Fibroblast of mammary gland (primary cell): Measurements from ENCODE around the gene MMP25.
"Not testable (repeated sequence)": the region's sequence is repeated elsewhere in the genome, so short reads cannot be mapped to it uniquely, and the experiment has no call there.

Experiments
- DNase-seq: peaks from one replicate; pipeline ENCODE4 v3.0.0-alpha.2; 2010; ENCODE audit warnings: low read depth
- H3K4me3 ChIP-seq: 2 replicates; pipeline ENCODE4 v1.5.1; 2011; ENCODE audit warnings: low read depth, mild to moderate bottlenecking, low read length, moderate library complexity; ENCODE audit not compliant: control insufficient read depth
- TF ChIP-seq, protein P1 (sequence below): conservative IDR thresholded peaks from 2 replicates; pipeline ENCODE4 v1.5.1; 2011; ENCODE audit warnings: low read depth, low read length, inconsistent platforms; ENCODE audit not compliant: control insufficient read depth, insufficient read depth

The MMP25 gene

DNA sequence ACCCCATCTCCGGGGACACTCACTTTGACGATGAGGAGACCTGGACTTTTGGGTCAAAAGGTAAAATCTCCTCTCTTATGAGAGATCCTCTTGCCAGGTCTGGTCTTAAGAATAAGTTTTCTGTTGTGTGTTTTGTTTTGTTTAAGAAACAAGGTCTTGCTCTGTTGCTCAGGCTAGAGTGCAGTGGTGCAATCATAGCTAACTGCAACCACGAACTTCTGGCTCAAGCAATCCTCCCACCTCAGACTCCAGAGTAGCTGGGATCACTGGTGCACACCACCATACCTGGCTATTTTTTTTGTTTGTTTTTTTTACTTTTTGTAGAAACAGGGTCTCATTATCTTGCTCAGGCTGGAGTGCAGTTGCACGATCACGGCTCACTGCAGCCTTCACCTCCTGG is 4.1 kb downstream of the MMP25 start:
- DNase-seq = no peak
- TF ChIP-seq, protein P1, sequence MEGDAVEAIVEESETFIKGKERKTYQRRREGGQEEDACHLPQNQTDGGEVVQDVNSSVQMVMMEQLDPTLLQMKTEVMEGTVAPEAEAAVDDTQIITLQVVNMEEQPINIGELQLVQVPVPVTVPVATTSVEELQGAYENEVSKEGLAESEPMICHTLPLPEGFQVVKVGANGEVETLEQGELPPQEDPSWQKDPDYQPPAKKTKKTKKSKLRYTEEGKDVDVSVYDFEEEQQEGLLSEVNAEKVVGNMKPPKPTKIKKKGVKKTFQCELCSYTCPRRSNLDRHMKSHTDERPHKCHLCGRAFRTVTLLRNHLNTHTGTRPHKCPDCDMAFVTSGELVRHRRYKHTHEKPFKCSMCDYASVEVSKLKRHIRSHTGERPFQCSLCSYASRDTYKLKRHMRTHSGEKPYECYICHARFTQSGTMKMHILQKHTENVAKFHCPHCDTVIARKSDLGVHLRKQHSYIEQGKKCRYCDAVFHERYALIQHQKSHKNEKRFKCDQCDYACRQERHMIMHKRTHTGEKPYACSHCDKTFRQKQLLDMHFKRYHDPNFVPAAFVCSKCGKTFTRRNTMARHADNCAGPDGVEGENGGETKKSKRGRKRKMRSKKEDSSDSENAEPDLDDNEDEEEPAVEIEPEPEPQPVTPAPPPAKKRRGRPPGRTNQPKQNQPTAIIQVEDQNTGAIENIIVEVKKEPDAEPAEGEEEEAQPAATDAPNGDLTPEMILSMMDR = no peak
- no peak overlapping the region for H3K4me3 ChIP-seq

DNA sequence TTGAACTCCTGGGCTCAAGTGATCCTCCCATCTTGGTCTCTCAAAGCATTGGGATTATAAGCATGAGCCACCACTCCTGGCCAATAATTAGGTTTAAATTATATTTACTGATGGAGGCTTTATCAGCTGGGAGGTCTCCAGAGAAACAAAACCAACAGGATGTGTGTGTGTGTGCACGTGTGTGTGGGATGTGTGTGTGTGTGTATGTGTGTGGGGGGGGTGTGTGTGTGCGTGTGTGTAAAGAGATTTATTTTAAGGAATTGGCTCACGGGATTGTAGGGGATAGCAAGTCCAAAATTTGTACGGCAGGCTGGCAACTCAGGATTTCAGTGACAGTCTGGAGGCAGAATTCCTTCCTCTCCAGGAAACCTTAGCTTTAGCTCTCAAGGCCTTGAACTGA is 4.6 kb downstream of the MMP25 start:
- TF ChIP-seq, protein P1 = no peak
- H3K4me3 ChIP-seq = no peak overlapping the region
- DNase-seq = no peak

DNA sequence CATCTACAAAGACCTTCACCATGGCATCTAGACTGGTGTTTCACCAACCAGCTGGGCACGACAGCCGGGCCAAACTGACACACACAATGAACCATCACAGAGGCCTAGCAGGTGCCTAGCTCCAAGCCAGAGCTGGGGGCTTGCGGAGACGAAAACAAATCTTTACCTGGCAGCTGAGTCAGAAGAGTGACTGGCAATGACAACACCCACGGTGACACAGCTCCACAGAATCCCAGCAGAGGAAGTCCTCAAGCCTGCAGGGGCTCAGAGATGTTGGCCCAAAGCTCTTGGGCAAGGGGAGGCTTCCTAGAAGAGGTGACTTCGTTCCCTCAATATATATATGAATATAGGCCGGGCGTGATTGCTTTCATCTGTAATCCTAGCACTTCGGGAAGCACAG is 5.1 kb downstream of the MMP25 start:
- H3K4me3 ChIP-seq = no peak overlapping the region
- TF ChIP-seq, protein P1 = no peak

DNA sequence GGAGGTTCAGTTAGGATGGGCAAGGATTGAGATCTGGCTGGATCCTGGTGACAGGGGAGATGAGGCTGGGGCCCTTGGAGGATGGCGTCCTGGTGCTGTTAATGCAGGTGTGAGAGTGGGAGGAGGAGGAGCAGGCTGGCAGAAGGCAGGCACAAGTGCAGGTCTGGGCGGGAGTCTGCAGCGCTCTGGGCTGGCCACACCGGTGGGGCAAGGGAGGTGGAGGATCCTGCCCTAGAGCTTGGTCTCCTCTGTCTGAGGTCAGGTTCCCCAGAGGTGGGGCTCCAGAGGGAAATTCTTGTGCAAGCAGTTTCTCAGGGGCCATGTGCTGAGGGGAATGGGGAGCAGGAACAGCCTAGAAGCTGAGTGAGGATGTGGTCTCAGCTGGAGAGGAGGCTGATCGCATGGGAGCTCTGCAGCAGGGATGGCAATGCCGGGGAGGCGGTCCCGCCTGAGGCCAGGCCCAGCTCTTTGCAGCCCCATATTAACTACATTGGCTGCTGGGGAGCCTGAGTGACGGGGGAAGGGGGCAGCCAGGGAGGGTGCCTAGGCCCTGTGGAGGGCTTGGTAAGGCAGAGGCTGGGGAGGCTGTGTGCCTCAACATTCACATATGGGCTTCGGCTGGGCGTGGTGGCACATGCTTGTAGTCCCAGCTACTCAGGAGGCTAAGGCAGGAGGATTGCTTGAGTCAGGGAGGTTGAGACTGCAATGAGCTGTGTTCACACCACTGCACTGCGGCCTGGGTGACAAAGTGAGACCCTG is 6.4 kb downstream of the MMP25 start:
- DNase-seq, H3K4me3 ChIP-seq: not testable (repeated sequence)

More for the DNA sequence above, 5.1 kb downstream of the MMP25 start:
- no peak for DNase-seq

DNA sequence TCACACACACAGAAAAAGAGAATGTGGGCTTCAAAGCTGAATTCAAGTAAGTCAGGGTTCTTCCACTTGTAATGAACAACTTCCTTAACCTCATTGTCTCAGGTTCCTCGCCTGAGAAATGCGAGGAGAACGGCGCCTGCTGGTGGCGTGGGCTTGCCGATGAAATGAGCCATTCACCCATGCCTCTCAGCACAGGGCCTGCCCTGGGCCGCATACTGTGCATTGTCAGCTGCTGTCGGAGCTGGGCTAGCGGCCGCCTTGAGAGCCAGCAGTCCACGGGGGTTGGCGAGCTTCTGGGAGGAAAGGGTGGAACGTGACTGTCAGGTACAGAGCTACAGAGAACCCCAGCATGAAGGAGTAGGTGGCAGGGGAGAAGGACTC is 7.0 kb downstream of the MMP25 start:
- not testable (repeated sequence) for H3K4me3 ChIP-seq, DNase-seq

DNA sequence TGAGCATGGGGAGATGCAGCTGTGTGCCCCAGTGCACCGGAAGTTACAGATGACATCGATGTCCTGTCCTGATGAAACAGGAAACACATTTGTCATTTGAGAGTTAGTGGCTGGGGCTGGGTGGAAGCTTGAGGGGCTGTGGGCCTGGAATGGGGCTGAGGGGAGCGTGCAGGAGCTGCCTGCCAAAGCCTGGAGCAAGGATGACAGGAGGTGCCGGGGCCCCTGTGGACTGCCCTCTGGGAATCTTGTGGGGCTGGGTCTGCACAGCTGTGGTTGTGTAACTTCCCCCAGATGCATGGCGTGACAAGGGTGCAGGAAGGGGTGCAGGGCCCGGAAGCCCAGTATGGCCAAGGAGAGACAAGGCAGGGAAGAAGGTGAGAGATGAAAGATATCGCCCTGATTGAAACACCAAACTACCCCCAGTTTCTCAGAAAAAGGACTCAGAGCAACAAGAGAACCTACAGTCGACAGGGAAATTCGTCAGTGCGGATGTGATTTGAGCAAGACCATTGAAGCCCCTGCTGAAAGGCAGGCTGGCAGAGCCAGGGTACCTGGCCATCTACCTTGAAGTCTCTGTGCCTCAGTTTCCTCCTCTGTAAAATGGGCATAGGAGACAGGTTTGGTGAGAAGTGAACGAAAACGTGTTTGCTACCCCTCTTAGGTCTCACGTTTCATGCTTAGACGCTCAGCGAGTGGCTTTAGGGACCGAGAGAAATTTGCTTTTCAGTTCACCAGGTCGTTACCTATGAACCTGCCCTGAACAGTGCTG is 8.8 kb downstream of the MMP25 start:
- H3K4me3 ChIP-seq = no peak overlapping the region
- TF ChIP-seq, protein P1 = no peak
- no peak for DNase-seq

DNA sequence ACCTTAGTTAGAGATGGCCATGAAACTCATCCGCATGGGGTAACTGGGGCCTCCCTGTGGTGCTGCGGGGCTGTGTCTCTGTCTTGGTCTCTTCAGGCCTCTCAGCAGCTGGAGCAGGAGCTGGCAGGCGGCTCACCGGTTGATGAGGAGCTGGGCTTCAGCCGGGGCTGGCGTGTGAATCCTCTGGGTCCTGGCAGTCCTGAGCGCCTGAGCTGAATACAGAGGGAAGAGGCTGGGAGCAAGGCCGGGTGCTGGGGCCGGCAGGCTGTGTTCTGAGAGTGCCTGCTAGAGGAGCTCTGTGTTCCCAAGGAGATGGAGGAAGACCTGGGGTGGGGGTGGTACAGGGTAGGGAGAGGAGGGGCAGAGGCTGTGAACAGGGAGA is 9.4 kb downstream of the MMP25 start:
- not testable (repeated sequence) for H3K4me3 ChIP-seq, DNase-seq

DNA sequence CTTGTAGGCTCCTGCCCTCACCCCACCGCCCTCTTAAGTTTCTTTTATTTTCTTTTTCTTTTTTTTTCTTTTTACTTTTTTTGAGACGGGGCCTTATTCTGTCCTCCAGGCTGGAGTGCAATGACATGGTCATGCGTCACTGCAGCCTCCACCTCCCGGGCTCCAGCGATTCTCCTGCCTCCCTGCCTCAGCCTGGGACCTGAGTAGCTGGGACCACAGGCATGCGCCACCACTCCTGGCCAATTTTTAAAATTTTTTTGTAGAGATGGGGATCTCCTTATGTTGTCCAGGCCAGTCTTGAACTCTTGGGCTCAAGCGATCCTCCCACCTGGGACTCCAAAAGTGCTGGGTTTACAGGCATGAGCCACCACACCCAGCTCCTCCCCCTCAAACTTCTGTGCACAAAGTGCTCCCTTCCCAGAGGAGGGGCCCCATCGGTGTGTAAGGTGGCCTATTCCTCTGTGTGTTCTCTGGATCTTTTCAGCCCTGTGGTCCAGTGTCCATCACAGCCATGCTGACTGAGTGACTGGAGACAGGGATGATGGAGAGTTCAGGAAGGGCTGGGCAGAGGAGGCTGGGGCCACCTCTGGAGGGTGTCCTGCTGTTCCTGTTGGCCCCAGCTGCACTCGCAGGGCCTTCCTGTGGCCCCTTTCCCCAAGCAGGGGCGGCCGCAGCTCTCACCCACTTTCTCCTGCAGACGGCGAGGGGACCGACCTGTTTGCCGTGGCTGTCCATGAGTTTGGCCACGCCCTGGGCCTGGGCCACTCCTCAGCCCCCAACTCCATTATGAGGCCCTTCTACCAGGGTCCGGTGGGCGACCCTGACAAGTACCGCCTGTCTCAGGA is 10.2 kb downstream of the MMP25 start:
- TF ChIP-seq, protein P1 = no peak
- no peak overlapping the region for H3K4me3 ChIP-seq
- no peak for DNase-seq
